Muscle of arm (tissue), 12 donors: ENCODE results near the gene ALDH2. TPM values are rescaled to one million over a fixed set of nuclear protein-coding genes. Genes with fewer than 3 reads are reported as not detected.
"Not testable (repeated sequence)": the region's sequence is repeated elsewhere in the genome, so short reads cannot be mapped to it uniquely, and the experiment has no call there.

Experiments used
- DNase-seq: peaks from one replicate; pipeline ENCODE4 v3.0.0-alpha.2; 2013
- polyA plus RNA-seq, 12 donors: library from polyadenylated mRNA; unstranded; fragments of 120-200 nt; gene quantifications; one replicate each; pipeline ENCODE4 v1.2.1, GENCODE V29; 2013; ENCODE audit not compliant: insufficient read length in 12 of 12

ALDH2 gene
- polyA plus RNA-seq, 12 donors, result 23.1 to 53.9 (median 34.5) TPM; not detected in 1

- no peak for DNase-seq
Observed at GRCh38 chr12:111822886-111823285, 56.2 kb downstream of the ALDH2 start.

DNA sequence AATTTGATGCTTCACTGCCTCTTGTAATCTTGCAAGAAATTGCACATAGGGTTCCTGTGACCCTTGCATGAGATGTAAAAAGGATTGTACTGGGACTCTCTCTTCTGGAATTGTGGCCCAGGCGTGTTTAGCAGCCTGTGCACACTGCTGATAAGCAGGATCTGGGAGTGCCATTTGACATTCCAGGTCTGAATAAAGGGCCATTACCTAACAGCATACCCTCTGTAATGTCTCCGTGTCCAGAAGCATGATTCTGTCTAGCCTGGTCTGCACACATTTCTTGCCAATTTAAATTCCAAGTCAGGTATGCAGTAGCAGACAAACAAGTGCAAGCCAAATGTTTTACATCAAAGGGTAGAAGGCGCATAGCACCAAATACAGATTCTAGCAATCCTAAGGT, 57.2 kb downstream of the ALDH2 start:
- DNase-seq, result no peak

GRCh38 chr12:111824312-111824711, 57.6 kb downstream of the ALDH2 start:
- DNase-seq, result not testable (repeated sequence)

- DNase-seq, result no peak
Observed at GRCh38 chr12:111825509-111825908, 58.8 kb downstream of the ALDH2 start.

GRCh38 chr12:111826316-111826715, 59.6 kb downstream of the ALDH2 start:
- DNase-seq, result no peak

GRCh38 chr12:111826992-111827391, 60.3 kb downstream of the ALDH2 start:
- DNase-seq, result no peak

GRCh38 chr12:111827907-111828306, 61.2 kb downstream of the ALDH2 start:
- no peak for DNase-seq

- no peak for DNase-seq
Observed at GRCh38 chr12:111828338-111828979, 61.7 kb downstream of the ALDH2 start.

DNA sequence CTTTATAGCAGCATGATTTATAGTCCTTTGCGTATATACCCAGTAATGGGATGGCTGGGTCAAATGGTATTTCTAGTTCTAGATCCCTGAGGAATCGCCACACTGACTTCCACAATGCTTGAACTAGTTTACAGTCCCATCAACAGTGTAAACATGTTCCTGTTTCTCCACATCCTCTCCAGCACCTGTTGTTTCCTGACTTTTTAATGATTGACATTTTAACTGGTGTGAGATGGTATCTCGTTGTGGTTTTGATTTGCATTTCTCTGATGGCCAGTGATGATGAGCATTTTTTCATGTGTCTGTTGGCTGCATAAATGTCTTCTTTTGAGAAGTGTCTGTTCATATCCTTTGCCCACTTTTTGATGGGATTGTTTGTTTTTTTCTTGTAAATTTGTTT, 62.9 kb downstream of the ALDH2 start:
- not testable (repeated sequence) for DNase-seq

DNA sequence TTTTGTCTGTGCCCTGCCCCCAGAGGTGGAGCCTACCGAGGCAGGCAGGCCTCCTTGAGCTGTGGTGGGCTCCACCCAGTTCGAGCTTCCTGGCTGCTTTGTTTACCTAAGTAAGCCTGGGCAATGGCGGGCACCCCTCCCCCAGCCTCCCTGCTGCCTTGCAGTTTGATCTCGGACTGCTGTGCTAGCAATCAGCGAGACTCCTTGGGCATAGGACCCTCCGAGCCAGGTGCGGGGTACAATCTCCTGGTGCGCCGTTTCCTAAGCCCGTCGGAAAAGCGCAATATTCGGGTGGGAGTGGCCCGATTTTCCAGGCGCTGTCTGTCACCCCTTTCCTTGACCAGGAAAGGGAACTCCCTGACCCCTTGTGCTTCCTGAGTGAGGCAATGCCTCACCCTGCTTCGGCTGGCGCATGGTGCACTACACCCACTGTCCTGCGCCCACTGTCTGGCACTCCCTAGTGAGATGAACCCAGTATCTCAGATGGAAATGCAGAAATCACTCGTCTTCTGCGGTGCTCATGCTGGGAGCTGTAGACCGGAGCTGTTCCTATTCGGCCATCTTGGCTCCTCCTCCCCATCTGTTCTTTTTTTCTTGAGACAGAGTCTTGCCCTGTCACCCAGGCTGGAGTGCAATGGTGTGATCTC, 68.1 kb downstream of the ALDH2 start:
- not testable (repeated sequence) for DNase-seq

DNA sequence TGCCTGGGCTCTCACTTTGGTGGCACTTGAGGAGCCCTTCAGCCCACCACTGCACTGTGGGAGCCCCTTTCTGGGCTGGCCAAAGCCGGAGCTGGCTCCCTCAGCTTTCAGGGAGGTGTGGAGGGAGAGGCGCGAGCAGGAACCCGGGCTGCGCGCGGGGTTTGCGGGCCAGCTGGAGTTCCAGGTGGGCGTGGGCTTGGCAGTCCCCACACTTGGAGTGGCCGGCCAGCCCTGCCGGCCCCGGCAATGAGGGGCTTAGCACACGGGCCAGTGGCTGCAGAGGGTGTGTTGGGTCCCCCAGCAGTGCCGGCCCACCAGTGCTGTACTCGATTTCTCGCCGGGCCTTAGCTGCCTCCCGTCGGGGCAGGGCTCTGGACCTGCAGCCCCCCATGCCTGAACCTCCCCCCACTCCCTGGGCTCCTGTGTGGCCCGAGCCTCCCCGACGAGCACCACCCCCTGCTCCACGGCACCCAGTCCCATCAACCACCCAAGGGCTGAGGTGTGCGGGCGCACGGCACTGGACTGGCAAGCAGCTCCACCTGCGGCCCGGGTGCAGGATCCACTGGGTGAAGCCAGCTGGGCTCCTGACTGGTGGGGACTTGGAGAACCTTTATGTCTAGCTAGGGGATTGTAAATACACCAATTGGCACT, 68.9 kb downstream of the ALDH2 start:
- not testable (repeated sequence) for DNase-seq

DNA sequence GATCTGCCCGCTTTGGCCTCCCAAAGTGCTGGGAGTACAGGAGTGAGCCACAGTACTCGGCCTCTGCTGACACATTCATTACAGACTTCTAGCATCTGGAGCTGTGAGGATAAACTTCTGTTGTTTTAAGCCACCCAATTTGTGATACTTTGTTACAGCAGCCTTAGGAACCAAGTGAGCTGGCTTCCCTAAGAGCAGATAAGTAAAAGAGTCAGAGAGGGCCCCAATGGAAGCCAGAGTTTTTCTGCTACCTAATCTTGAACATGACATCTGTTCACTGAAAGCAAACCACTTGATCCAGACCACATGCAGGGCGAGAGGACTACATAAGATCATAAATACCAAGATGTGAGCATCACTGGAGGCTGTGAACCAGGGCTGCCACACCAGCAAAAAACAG, 71.6 kb downstream of the ALDH2 start:
- DNase-seq, result no peak

- DNase-seq, result no peak
Observed at GRCh38 chr12:111840807-111841206, 74.1 kb downstream of the ALDH2 start.

- DNase-seq, result no peak
Observed at GRCh38 chr12:111841236-111841749, 74.6 kb downstream of the ALDH2 start.

DNA sequence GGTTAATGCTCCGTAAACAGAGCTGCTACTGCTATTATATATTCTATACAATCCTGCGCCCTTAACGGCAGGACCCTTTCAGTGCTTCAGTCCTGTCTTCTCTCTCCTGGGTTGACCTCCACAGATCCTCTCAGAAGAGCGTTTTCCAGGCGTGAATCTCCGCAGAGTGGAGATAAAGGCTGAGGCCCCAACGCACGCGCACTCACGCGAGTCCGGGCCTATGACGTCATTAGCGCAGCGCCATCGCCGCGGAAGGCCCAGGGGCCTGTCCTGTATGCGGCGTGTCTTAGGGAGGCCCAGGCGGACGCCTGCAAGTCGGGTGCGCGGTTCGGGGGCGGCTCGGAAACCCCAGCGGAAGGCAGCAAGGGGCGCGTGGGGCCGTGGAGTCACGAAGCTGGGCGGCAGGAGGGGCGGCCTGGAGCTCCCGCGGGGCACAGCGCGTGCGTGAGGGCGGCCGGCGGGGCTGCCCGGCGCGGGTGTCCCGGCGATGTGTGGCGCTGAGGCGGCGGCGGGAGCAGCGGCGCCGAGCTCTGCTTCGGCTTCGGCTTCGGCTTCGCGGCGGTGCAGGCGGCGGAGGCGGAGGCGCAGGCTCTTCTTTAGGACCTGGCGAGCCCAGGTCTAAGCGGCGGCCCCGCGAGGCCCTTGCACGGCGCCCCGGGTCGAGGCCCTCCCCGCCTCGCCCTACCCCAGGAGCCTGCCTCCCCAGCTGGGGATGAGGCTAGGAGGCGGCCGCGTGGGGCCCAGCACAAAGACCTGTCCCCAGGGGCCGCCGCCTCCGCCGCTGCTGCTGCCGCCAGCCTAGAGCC, 75.2 kb downstream of the ALDH2 start, which contains the start of gene MAPKAPK5:
TSS of gene MAPKAPK5 (plus strand) at position 479 of the 806 bp plus-strand sequence. CDS start 506 bp downstream, outside the sequence.
- DNase-seq, result peak; percentile 98

GRCh38 chr12:111842556-111843396, 76.0 kb downstream of the ALDH2 start:
- no peak for DNase-seq

GRCh38 chr12:111846016-111846415, 79.3 kb downstream of the ALDH2 start:
- no peak for DNase-seq

DNA sequence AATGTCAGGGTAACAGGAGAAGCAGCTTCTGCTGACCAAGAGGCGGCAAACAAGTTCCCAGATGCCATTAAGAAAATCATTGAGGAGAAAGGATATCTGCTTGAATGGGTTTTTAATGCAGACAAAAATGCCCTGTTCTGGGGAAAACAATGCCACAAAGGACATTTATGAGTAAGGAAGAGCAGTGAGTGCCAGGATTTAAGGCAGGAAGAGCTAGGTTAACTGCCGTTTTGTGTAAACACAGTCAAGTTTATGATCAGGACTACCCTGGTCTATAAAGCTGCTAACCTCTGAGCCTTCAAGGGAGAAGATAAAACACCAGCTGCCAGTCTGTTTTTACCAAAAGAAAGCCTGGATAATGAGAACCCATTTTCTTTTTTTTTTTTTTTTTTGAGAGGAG, 83.8 kb downstream of the ALDH2 start:
- no peak for DNase-seq

- no peak for DNase-seq
Observed at GRCh38 chr12:111858186-111858585, 91.5 kb downstream of the ALDH2 start.

GRCh38 chr12:111858778-111859177, 92.0 kb downstream of the ALDH2 start:
- DNase-seq, result no peak

DNA sequence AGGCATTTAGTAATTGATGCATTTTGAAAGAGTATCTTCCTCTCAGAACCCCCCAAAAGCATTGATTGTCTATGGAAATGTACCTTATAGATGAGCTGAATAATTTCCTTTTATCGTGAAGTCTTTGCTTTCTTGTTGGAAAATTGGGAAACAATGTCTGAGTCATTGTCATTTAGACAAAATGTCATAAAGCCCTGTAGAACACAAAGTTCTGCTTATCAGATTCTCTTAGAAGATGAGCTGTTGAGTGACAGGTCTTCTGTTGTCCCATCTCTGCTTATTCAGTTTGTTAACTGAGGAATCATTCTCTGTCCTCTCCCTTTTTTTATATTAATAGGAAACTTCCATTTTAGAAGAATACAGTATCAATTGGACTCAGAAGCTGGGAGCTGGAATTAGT, 98.2 kb downstream of the ALDH2 start:
- no peak for DNase-seq
